GM15510 (cell line): Measurements from ENCODE around the gene ABI3BP.

ENCODE experiments used
- POLR2A ChIP-seq: IDR thresholded peaks from 3 replicates; pipeline ENCODE4 v1.6.1; 2011; ENCODE audit warnings: borderline replicate concordance; ENCODE audit not compliant: insufficient read length; ENCODE audit errors: extremely low read depth

Gene ABI3BP, protein sequence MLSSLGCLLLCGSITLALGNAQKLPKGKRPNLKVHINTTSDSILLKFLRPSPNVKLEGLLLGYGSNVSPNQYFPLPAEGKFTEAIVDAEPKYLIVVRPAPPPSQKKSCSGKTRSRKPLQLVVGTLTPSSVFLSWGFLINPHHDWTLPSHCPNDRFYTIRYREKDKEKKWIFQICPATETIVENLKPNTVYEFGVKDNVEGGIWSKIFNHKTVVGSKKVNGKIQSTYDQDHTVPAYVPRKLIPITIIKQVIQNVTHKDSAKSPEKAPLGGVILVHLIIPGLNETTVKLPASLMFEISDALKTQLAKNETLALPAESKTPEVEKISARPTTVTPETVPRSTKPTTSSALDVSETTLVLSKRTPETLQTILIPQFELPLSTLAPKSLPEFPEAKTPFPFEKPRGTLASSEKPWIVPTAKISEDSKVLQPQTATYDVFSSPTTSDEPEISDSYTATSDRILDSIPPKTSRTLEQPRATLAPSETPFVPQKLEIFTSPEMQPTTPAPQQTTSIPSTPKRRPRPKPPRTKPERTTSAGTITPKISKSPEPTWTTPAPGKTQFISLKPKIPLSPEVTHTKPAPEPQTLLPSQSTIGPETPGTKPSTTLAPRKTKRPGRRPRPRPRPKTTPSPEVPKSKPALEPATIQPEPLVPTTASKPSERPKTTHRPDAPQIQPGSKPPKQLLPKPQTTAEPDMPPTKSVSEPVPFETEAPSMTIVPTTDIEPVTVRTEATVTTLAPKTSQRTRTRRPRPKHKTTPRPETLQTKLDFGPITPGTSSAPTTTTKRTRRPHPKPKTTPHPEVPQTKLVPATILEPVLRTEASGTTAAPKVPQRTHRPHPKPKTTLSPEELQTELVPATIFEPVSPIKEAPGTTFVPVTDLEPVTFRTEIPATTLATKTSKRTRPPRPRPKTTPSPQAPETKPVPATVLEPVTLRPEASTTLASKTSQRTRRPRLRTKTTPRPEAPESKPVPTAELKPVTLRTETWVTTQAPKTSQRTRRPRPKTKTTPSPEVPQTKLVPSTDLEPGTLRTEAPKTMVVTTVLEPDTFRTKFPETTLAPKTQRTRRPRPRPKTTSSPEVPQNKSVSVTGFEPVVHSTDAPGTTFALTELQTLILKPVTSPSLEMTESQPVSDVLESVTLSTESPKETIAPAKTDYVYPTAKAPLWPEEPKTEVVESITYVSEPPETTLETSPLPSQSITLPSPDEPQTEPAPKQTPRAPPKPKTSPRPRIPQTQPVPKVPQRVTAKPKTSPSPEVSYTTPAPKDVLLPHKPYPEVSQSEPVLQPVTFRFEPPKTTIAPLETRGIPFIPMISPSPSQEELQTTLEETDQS (N-terminal part only)

GRCh38 chr3:100993309-100993708, at the start of gene ABI3BP:
Gene ABI3BP (minus strand): TSS chr3:100993421. CDS start chr3:100993384, 37 bp downstream.
- no peak for TF ChIP-seq POLR2A

- no peak for TF ChIP-seq POLR2A
These were observed 46.1 kb upstream of the ABI3BP start for GRCh38 chr3:101039285-101039684.

DNA sequence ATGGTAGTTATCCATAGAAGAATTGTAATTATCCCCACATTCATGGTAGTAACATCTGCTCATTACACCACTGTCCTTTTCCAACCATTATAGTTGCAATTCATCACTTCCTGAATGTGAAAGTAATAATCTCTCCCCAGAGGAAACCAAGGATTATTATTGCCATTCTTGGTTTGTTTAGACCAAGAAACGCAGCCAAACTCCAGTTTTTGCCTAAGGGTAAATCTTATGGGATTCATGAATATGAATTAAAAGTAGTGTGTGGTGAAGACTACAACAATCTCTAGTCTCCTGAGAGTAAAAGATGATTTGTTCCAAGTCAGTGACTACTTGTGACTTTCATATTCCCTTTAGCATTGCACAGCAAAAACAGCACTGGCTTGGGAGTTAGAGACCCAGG, 45.7 kb upstream of the ABI3BP start:
- TF ChIP-seq POLR2A, result no peak

DNA sequence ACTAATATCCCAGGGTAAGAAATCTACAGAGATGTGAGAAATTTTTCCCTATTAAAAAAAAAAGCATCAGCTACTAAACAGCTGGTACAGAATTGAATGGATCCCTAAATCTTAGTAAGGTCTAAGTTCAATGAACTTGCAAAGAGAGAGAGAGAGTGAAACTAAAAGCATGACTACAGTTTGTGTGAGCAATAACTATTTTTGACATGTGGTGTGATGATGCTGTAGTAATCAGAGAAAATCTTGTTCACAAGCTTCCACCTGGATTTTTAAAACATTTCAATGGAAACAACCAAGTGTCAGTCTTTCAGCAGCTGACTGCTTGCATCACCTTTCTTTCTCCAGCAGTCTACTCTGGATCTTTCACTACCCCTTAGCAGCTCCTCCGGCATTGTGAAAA, 45.2 kb upstream of the ABI3BP start:
- no peak for TF ChIP-seq POLR2A

DNA sequence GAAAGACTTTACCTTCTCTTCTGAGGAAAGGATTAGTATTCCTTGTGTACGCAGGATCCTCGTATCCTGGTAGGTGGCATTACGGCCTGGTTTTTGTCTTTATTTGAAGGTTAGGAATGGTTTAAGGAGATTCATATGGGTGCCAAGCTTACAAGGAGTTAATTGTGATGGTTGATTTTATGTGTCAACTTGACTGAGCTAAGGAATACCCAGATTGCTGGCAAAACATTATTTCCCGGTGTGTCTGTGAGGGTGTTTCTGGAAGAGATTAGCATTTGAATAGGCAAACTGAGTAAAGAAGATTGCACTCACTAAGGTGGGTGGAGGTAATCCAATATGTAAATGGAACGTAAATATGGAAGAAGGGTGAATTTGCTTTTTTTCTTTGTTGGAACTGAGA, 44.4 kb upstream of the ABI3BP start:
- TF ChIP-seq POLR2A, result no peak

GRCh38 chr3:101036676-101037075, 43.5 kb upstream of the ABI3BP start:
- no peak for TF ChIP-seq POLR2A

DNA sequence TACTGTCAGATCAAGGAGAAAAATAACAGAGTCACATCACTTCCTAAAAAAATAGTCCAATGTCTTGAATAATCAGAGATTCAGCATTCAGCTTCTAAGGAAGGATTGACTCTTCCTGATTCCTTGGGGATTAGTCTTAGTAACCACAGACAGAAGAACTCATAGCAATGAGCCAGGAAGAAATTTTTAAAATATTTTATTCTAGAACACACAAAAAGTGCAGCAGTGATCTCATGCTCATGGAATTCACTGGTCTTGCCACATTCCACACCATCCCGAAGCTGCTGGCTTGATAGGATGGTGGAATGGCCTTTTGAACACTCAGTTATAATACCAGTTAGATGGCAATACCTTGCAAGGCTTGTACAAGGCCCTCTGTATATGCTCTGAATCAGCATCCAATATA, 43.0 kb upstream of the ABI3BP start:
- TF ChIP-seq POLR2A, result no peak

GRCh38 chr3:101027286-101027685, 34.1 kb upstream of the ABI3BP start:
- no peak for TF ChIP-seq POLR2A

GRCh38 chr3:101026881-101027280, 33.7 kb upstream of the ABI3BP start:
- no peak for TF ChIP-seq POLR2A

DNA sequence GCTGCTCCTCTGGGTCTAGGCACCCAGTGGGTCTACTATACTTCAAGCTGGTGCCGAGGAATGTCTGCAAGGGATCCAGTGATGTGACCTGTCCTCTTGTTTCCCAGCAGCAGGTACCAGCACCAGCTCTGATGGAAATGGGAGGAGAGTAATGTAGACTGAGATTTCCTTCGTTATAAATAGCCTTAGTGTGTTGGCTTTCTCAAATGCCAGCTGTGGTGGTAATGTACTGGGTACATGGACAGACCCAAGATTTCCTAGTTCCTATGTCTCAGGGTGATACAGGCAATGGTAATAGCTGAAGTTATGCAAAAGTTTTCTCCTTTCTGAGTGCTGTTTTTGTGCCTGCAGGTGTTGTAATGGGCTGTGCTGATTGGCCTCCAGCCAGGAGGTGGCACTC, 33.0 kb upstream of the ABI3BP start:
- TF ChIP-seq POLR2A, result no peak

DNA sequence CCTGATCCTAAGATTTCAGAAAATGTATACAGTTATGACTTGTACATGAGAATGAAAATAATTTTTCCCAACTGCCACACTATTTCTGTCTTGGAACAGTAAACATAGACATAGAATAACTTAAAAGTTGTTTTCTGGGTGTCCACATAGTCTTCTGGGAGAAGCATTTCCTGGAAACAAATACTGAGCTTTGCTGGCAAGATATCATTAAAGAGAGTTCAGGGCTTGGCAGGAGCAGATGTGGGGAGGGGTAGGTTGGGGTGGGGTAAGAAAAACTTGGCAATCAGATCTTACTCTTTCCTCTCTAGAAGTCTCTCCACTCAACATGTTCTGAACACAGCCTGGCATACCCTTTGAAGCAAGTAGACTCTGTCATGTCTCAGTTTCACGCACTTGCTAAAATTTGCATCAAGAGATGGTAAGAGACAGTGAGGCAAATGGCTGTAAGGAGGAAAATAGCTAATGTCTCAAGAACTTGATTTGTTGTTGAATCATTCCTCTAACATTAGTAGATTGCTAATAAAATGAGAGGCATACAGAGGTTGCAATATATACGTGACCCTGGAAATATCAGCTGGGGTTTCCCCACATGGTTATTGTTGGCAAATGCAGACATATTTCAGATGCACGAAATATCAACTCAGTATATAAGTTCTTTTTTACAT, 27.3 kb upstream of the ABI3BP start:
- no peak for TF ChIP-seq POLR2A

DNA sequence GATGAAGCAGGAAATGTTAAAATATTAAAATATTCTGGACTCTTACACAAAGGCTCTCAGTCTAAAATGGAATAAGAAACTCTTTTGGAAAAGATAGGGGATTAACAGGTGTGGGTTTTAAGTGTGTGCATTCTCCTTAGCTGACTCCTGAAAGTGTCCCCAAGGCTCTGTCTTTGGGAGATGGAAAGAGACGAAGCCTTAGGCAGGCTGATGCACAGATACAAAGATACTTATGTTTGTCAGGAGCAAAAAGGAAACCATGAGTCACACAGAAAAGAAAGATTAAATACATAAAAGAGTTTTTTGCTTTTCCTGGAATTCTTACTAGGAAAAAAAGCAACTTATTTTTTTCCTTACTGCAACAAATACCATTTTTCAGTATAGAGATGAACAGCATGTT, 23.8 kb upstream of the ABI3BP start:
- no peak for TF ChIP-seq POLR2A

DNA sequence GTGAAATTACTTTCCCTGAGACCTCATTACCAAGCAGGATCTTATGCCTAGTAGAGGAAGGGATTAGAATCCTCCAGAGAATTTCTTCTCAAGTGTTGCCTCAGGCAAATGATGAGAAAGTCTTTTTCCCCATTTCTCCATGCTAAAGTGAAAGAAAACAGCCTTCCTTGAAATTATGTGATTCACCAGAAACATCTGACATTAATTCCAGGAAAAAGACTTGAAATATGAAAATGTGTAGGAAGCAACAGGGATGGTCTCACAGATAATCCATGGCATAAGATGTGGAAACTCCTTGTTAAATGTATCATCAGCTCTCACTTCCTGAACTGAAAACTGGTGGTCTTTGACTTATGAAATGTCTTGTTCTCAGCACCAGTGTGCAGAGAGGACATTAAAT, 17.9 kb upstream of the ABI3BP start:
- no peak for TF ChIP-seq POLR2A

DNA sequence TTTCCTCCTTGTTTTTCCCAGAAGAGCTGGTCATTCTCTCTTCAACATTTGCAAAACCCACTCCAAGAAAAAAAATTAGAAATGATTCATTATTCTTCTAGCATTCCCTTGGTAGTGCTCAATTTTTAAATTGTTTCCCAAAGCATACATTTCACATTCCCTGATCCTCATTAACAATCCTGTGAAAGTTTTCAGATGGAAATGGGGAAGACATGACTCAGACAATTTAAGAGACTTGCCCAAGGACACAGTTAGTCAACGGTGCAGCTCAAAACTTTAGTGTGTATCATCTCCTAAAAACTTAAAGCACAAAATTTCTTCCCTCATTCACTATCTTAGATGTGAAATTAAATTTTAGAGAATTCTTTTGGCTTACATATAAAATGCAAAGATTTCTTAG, 17.1 kb upstream of the ABI3BP start:
- TF ChIP-seq POLR2A, result no peak
